Adrenal gland (tissue), 5 donors: ENCODE measurements around the gene RPL10.

Experiments used
- POLR2A ChIP-seq, 2 donors: fragments of 450-650 bp; IDR thresholded peaks; one replicate each; pipeline ENCODE4 v1.6.1; 2017; ENCODE audit warnings: antibody characterized with exemption in 2 of 2, mild to moderate bottlenecking in 2 of 2, moderate library complexity in 1 of 2
- TF ChIP-seq, protein P1 (sequence below), 6 experiments: fragments of 450-650 bp in 4 of 6; fragments of 200-600 bp in 2 of 6; sonication (generic) in 1 of 6; IDR thresholded peaks; 1 replicate in 5 of 6; 2 replicates in 1 of 6; pipeline versions ENCODE4 v1.5.1 to v1.8.0; 2016 to 2021; ENCODE audit warnings: antibody characterized with exemption in 6 of 6, mild to moderate bottlenecking in 2 of 6, moderate library complexity in 1 of 6
- donor health status: DM: no; HTN: no; CAD: no.

DNA sequence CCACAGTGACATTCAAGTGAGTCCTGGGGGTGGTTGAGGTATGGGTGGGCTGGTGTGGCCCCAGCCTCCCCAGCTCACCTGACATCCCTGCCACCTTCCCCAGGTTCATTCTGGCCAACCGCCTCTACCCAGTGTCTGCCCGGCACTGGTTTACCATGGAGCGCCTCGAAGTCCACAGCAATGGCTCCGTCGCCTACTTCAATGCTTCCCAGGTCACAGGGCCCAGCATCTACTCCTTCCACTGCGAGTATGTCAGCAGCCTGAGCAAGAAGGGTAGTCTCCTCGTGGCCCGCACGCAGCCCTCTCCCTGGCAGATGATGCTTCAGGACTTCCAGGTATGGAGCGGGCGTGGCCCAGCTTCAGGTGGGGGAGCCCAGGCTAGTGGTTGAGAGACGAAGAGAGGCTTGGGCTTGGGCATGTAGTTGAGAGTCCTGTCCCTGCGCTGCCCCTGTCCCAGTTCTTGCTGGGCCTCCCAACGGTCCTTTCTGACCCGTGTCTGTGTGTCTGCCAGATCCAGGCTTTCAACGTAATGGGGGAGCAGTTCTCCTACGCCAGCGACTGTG, 37.1 kb downstream of the RPL10 start:
- TF ChIP-seq, protein P1, sequence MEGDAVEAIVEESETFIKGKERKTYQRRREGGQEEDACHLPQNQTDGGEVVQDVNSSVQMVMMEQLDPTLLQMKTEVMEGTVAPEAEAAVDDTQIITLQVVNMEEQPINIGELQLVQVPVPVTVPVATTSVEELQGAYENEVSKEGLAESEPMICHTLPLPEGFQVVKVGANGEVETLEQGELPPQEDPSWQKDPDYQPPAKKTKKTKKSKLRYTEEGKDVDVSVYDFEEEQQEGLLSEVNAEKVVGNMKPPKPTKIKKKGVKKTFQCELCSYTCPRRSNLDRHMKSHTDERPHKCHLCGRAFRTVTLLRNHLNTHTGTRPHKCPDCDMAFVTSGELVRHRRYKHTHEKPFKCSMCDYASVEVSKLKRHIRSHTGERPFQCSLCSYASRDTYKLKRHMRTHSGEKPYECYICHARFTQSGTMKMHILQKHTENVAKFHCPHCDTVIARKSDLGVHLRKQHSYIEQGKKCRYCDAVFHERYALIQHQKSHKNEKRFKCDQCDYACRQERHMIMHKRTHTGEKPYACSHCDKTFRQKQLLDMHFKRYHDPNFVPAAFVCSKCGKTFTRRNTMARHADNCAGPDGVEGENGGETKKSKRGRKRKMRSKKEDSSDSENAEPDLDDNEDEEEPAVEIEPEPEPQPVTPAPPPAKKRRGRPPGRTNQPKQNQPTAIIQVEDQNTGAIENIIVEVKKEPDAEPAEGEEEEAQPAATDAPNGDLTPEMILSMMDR (IDR thresholded peaks at IDR 0.05): no peak
- no peak for TF ChIP-seq POLR2A (IDR thresholded peaks at IDR 0.05)
